MM.1S (cell line): ENCODE results near the gene SIL1.

Experiments
- DNase-seq: peaks from one replicate; pipeline ENCODE4 v3.0.0-alpha.2; 2015
- H2AFZ ChIP-seq: fragments of 300-600 bp; sonication (generic); 2 replicates; pipeline ENCODE4 v1.6.0; 2016; ENCODE audit warnings: antibody characterized with exemption, low read length
- H3F3A ChIP-seq: fragments of 300-600 bp; sonication (generic); 2 replicates; pipeline ENCODE4 v1.6.1; 2016; ENCODE audit warnings: mild to moderate bottlenecking, antibody characterized with exemption, low read length, moderate library complexity, mixed read lengths; ENCODE audit not compliant: insufficient read depth
- H3K27ac ChIP-seq: fragments of 300-600 bp; sonication (generic); 2 replicates; pipeline ENCODE4 v1.5.1; 2016; ENCODE audit warnings: mild to moderate bottlenecking, low read length
- H3K27me3 ChIP-seq: fragments of 300-600 bp; sonication (generic); replicated peaks from 2 replicates; pipeline ENCODE4 v1.6.0; 2016; ENCODE audit warnings: low read length; ENCODE audit not compliant: insufficient read depth
- H3K36me3 ChIP-seq: fragments of 300-600 bp; sonication (generic); replicated peaks from 2 replicates; pipeline ENCODE4 v1.6.1; 2016; ENCODE audit warnings: mild to moderate bottlenecking, low read length, mixed read lengths; ENCODE audit not compliant: insufficient read depth
- H3K4me1 ChIP-seq: fragments of 300-600 bp; sonication (generic); 2 replicates; pipeline ENCODE4 v1.6.1; 2016; ENCODE audit warnings: low read length, mixed read lengths
- H3K4me2 ChIP-seq: fragments of 300-600 bp; sonication (generic); 2 replicates; pipeline ENCODE4 v1.6.0; 2016; ENCODE audit warnings: low read depth, low read length
- H3K4me3 ChIP-seq: fragments of 300-600 bp; sonication (generic); 2 replicates; pipeline ENCODE4 v1.5.1; 2016; ENCODE audit warnings: low read length, mixed read lengths
- H3K79me2 ChIP-seq: fragments of 300-600 bp; sonication (generic); 2 replicates; pipeline ENCODE4 v1.6.1; 2016; ENCODE audit warnings: mixed run types, low read length, mixed read lengths
- H3K9ac ChIP-seq: fragments of 300-600 bp; sonication (generic); 2 replicates; pipeline ENCODE4 v1.6.1; 2016; ENCODE audit warnings: low read length, mixed read lengths
- H3K9me2 ChIP-seq: fragments of 300-600 bp; sonication (generic); replicated peaks from 2 replicates; pipeline ENCODE4 v1.6.1; 2016; ENCODE audit warnings: mild to moderate bottlenecking, low read length, mixed read lengths; ENCODE audit not compliant: insufficient read depth
- H3K9me3 ChIP-seq: fragments of 300-600 bp; sonication (generic); replicated peaks from 2 replicates; pipeline ENCODE4 v1.6.1; 2016; ENCODE audit warnings: mild to moderate bottlenecking, low read length, mixed read lengths; ENCODE audit not compliant: insufficient read depth
- H4K20me1 ChIP-seq: fragments of 300-600 bp; sonication (generic); 2 replicates; pipeline ENCODE4 v1.6.1; 2016; ENCODE audit warnings: mild to moderate bottlenecking, low read length, moderate library complexity, mixed read lengths; ENCODE audit not compliant: insufficient read depth
- EZH2 ChIP-seq: fragments of 300-600 bp; sonication (generic); optimal IDR thresholded peaks from 2 replicates; pipeline ENCODE3; 2017; ENCODE audit warnings: low read depth, mild to moderate bottlenecking, antibody characterized with exemption, low read length, mixed read lengths
- EZH2phosphoT487 ChIP-seq: fragments of 300-600 bp; sonication (generic); IDR thresholded peaks from 2 replicates; pipeline ENCODE4 v1.6.1; 2018; ENCODE audit warnings: antibody characterized with exemption, low read length
- TF ChIP-seq, protein P1 (sequence below): fragments of 300-600 bp; sonication (generic); IDR thresholded peaks from 2 replicates; pipeline ENCODE4 v1.5.1; 2016; ENCODE audit warnings: antibody characterized with exemption, low read length, mixed read lengths

Gene SIL1

DNA sequence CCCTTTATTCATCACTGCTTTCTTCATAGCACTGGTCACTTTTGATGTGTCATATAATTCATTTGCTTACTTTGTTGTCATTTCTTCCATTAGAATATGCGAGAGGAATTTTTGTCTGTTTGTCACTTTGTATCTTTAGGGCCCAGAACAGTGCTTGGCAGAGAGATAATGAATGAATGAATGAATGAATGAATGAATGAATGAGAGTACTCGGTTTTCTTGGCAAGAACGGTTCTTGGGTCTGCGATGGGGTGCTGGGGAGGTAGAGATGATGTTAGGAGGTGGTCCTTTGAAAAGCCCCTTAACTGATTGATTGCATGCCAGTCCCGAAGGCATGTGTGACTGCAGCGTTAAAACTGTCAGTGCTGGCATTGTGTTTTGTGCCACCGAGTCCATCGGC lies 270.6 kb downstream of the SIL1 start:
- H3K9ac ChIP-seq, result no peak overlapping the region
- H3K4me2 ChIP-seq, result no peak overlapping the region
- H4K20me1 ChIP-seq, result no peaks in the 10 kb centered on the region
- H3K4me1 ChIP-seq, result no peaks in the 10 kb centered on the region
- no peaks in the 10 kb centered on the region for H3F3A ChIP-seq
- no peaks in the 10 kb centered on the region for H3K27me3 ChIP-seq
- H3K9me3 ChIP-seq, result no peaks in the 10 kb centered on the region
- no peaks in the 10 kb centered on the region for H3K79me2 ChIP-seq
- H3K27ac ChIP-seq, result no peak overlapping the region
- no peak for TF ChIP-seq EZH2
- TF ChIP-seq, protein P1, sequence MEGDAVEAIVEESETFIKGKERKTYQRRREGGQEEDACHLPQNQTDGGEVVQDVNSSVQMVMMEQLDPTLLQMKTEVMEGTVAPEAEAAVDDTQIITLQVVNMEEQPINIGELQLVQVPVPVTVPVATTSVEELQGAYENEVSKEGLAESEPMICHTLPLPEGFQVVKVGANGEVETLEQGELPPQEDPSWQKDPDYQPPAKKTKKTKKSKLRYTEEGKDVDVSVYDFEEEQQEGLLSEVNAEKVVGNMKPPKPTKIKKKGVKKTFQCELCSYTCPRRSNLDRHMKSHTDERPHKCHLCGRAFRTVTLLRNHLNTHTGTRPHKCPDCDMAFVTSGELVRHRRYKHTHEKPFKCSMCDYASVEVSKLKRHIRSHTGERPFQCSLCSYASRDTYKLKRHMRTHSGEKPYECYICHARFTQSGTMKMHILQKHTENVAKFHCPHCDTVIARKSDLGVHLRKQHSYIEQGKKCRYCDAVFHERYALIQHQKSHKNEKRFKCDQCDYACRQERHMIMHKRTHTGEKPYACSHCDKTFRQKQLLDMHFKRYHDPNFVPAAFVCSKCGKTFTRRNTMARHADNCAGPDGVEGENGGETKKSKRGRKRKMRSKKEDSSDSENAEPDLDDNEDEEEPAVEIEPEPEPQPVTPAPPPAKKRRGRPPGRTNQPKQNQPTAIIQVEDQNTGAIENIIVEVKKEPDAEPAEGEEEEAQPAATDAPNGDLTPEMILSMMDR, result no peak
- TF ChIP-seq EZH2phosphoT487, result no peak
- no peaks in the 10 kb centered on the region for H3K9me2 ChIP-seq
- DNase-seq, result no peak
- no peak overlapping the region for H2AFZ ChIP-seq
- H3K36me3 ChIP-seq, result no peaks in the 10 kb centered on the region
- H3K4me3 ChIP-seq, result no peak overlapping the region

DNA sequence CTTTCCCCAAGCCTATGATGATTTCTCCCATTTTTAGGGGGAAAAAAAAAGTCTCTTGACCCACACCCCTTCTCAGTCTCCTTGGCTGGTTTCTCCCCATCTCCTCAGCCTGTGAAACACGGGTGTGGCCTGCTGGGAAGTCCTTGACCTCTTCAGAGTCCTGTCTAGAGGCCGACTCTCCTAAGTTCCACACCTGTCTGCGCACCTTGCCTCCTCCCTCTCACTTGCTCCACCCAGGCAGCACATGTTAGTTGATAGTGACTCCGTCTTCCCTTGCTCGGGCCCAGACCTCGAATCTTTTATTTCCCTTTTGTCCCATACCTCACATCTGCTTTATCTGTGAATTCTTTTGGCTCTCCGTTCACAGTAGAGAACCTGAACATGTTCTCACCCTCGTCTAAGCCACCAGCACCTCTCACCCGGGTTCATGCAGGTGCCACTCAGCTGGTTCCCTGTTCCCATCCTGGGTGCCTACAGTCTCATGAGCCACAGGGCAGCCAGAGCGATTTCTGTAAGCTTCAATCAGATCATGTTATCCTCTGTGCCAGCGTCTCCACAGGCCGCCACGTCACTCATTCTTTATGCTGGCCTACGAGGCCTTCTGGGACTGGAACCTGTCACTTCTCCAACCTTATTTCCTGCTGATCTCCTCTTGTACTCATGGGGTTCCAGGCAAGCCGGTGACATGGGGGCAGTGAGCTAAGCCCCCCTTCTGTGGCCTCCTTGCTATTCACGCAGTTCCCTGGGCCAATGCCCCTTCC lies 271.3 kb downstream of the SIL1 start:
- H2AFZ ChIP-seq, result no peak overlapping the region
- H3K27me3 ChIP-seq, result no peaks in the 10 kb centered on the region
- H3K4me3 ChIP-seq, result no peak overlapping the region
- no peaks in the 10 kb centered on the region for H3F3A ChIP-seq
- H3K4me1 ChIP-seq, result no peaks in the 10 kb centered on the region
- H3K79me2 ChIP-seq, result no peaks in the 10 kb centered on the region
- TF ChIP-seq, protein P1, result no peak
- TF ChIP-seq EZH2phosphoT487, result no peak
- no peak for TF ChIP-seq EZH2
- H4K20me1 ChIP-seq, result no peaks in the 10 kb centered on the region
- H3K4me2 ChIP-seq, result no peak overlapping the region
- H3K36me3 ChIP-seq, result no peaks in the 10 kb centered on the region
- H3K9me2 ChIP-seq, result no peaks in the 10 kb centered on the region
- H3K27ac ChIP-seq, result no peak overlapping the region
- H3K9me3 ChIP-seq, result no peaks in the 10 kb centered on the region
- DNase-seq, result no peak
- no peak overlapping the region for H3K9ac ChIP-seq

DNA sequence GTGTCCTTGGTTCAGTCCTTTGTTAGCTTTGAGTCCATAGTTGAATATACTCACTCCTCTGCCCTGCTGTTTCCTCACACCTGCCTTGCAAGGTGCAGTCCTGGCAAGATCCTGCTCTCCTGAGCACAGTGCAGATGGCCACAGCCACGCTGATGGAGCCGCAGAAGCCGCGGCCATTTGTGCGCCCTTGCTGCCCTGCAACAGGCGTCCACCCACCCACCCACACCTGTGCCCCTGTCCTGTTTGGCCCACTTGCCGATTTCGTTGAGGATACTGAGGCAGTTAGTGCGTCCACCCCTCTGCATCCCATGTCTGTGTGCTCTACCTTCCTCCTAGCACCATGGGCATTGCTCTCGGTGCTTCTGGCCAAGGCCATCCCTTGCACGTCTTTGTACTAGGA lies 271.9 kb downstream of the SIL1 start:
- Histone ChIP-seq H4K20me1 (no peaks in the 10 kb centered on the region), H2AFZ (no peak overlapping the region), H3K9me2 (no peaks in the 10 kb centered on the region), H3K27ac (no peak overlapping the region), H3K4me3 (no peak overlapping the region), H3K36me3 (no peaks in the 10 kb centered on the region), H3K4me1 (no peaks in the 10 kb centered on the region), H3K27me3 (no peaks in the 10 kb centered on the region), H3K9me3 (no peaks in the 10 kb centered on the region), H3F3A (no peaks in the 10 kb centered on the region), H3K79me2 (no peaks in the 10 kb centered on the region), H3K9ac (no peak overlapping the region), H3K4me2 (no peak overlapping the region)
- TF ChIP-seq, protein P1, result no peak
- TF ChIP-seq EZH2, result no peak
- TF ChIP-seq EZH2phosphoT487, result no peak
- no peak for DNase-seq
